Measurements from ENCODE around the gene CUBN. TPM values are rescaled to one million over a fixed set of nuclear protein-coding genes. Genes with fewer than 3 reads are reported as not detected.
A peak's percentile ranks its signal among the peaks of the same experiment; 100 is the strongest.

The CUBN gene
- total and polyA plus RNA-seq, 10 of the 15 experiments (the other 5 are each of a cell fraction or from before 2014, with no cell fraction given): under 0.01 to 0.14 (median 0.02) TPM; not detected in 6

- TF ChIP-seq MLLT1 (IDR thresholded peaks at IDR 0.05): no peak
- no peak for TF ChIP-seq NR2C1 (IDR thresholded peaks at IDR 0.05)
- TF ChIP-seq ZNF384 (IDR thresholded peaks at IDR 0.05; ENCODE audit: borderline replicate concordance, low read depth, low read length): no peak
- TF ChIP-seq PRDM15 (CRISPR knock-in tag; IDR thresholded peaks at IDR 0.05): no peak
- TF ChIP-seq KAT2A (conservative IDR thresholded peaks at IDR 0.05; ENCODE audit: control insufficient read depth, low read depth, low read length): no peak
- TF ChIP-seq DPF2 (IDR thresholded peaks at IDR 0.05): no peak
- no peak for TF ChIP-seq SREBF1 (IDR thresholded peaks at IDR 0.05; ENCODE audit: low read length)
- no peak for TF ChIP-seq KLF5 (IDR thresholded peaks at IDR 0.05; ENCODE audit: partially characterized antibody)
- TF ChIP-seq NRF1 (conservative IDR thresholded peaks at IDR 0.05; ENCODE audit: low read depth, low read length): no peak
- no peak for TF ChIP-seq SPI1 (IDR thresholded peaks at IDR 0.05; ENCODE audit: borderline replicate concordance, insufficient read depth, low read depth, low read length)
- peak; percentile 61; the same call in 1 of the 3 replicates for TF ChIP-seq POU2F2 (IDR thresholded peaks at IDR 0.05; ENCODE audit: borderline replicate concordance, low read depth, low read length)
- no peak for TF ChIP-seq BHLHE40 (IDR thresholded peaks at IDR 0.05; ENCODE audit: borderline replicate concordance in 1 of 2, low read depth in 2 of 2, low read length in 1 of 2)
- no peak for TF ChIP-seq HDAC6 (IDR thresholded peaks at IDR 0.05; ENCODE audit: unreplicated experiment)
- TF ChIP-seq TARDBP (IDR thresholded peaks at IDR 0.05; ENCODE audit: borderline replicate concordance): no peak
- peak; percentile 53 to 78; a peak in 3 of 4 replicates for TF ChIP-seq EP300 (IDR thresholded peaks at IDR 0.05; ENCODE audit: borderline replicate concordance in 1 of 2, control insufficient read depth in 1 of 2, low read depth in 2 of 2, low read length in 2 of 2)
- no peak for TF ChIP-seq SMAD1 (IDR thresholded peaks at IDR 0.05; ENCODE audit: low read depth, partially characterized antibody)
- no peak for TF ChIP-seq MAX (IDR thresholded peaks at IDR 0.05; ENCODE audit: low read depth, low read length)
- no peak for TF ChIP-seq ZNF687 (IDR thresholded peaks at IDR 0.05)
- TF ChIP-seq MEF2B (IDR thresholded peaks at IDR 0.05; ENCODE audit: partially characterized antibody, poor library complexity, severe bottlenecking): peak; percentile 28
These were observed 106.0 kb downstream of the CUBN start (continued) for GRCh38 chr10:17023386-17024298.

Measured in GM12878 (cell line).